Measurements from ENCODE around the gene ESR1.

Gene ESR1

DNA sequence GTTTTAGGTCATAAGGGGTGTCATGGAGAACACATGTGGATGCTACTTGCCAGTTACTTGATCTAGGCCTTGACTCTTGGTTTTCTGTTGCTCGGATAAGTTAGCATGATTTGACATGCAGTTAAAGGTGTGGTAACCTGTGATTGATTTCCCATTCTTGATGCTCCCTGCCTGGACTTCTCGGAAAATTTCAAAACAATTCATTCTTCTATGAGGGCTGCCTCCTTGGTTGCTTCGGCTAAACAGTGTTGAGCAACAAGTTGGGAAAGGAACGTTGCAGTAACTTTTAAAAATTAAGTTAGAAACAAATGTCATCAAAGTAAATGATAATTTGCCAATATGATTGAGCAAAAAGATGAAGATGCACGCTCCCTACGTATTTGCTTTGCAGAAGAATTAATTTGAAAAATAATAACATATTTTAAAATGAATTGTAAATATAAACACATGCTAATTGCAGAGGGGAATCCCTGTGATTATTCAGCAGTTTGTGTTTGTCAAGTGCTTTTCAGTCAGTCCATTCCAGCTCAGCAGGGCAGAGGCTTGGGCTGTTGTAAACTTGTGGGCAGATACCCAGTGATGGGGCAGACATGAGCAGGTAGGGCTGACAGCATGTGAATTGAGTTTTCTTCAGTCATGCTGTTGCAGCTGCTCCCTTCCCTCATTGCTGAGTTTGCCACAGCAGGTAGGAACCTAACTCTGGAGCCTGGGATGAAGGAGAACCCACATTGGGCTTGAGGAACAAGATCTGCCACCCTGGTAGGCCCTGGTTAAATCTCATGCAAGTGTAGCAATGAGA lies 110.2 kb downstream of the ESR1 start:
- Histone ChIP-seq H3K9me3 (no peaks in the 10 kb centered on the region), H3K4me1 (no peaks in the 10 kb centered on the region), H3K27me3 (no peaks in the 10 kb centered on the region), H3K36me3 (no peaks in the 10 kb centered on the region), H3K4me3 (ENCODE audit: low read depth, low read length) (no peak overlapping the region)
- DNase-seq = no peak
- TF ChIP-seq, protein P1, sequence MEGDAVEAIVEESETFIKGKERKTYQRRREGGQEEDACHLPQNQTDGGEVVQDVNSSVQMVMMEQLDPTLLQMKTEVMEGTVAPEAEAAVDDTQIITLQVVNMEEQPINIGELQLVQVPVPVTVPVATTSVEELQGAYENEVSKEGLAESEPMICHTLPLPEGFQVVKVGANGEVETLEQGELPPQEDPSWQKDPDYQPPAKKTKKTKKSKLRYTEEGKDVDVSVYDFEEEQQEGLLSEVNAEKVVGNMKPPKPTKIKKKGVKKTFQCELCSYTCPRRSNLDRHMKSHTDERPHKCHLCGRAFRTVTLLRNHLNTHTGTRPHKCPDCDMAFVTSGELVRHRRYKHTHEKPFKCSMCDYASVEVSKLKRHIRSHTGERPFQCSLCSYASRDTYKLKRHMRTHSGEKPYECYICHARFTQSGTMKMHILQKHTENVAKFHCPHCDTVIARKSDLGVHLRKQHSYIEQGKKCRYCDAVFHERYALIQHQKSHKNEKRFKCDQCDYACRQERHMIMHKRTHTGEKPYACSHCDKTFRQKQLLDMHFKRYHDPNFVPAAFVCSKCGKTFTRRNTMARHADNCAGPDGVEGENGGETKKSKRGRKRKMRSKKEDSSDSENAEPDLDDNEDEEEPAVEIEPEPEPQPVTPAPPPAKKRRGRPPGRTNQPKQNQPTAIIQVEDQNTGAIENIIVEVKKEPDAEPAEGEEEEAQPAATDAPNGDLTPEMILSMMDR (IDR thresholded peaks at IDR 0.05; ENCODE audit: low read depth, low read length) = no peak

DNA sequence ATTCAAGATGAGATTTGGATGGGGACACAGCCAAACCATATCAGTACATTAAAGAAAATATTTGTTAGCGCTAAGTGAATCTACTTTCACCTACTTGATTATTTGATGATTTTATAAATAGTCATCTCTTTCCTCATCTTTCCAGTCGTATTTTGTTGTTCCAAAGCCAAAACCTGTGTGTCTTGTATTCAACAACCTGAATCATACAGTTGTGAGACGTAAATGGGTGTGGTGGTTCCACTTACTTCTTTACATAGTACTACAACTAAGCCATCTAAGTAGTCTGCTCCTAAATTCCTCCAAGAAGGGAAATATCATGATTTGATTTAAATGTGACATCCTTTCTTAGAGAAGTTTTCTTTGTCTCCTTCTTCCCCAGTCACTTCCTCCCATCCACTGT lies 132.8 kb downstream of the ESR1 start:
- no peaks in the 10 kb centered on the region for H3K4me1 ChIP-seq
- no peaks in the 10 kb centered on the region for H3K9me3 ChIP-seq
- TF ChIP-seq, protein P1 (IDR thresholded peaks at IDR 0.05; ENCODE audit: low read depth, low read length) = no peak
- no peak overlapping the region for H3K4me3 ChIP-seq (ENCODE audit: low read depth, low read length)
- peaks cover 18% of the 10 kb centered on the region for H3K27me3 ChIP-seq
- no peaks in the 10 kb centered on the region for H3K36me3 ChIP-seq
- DNase-seq = no peak

DNA sequence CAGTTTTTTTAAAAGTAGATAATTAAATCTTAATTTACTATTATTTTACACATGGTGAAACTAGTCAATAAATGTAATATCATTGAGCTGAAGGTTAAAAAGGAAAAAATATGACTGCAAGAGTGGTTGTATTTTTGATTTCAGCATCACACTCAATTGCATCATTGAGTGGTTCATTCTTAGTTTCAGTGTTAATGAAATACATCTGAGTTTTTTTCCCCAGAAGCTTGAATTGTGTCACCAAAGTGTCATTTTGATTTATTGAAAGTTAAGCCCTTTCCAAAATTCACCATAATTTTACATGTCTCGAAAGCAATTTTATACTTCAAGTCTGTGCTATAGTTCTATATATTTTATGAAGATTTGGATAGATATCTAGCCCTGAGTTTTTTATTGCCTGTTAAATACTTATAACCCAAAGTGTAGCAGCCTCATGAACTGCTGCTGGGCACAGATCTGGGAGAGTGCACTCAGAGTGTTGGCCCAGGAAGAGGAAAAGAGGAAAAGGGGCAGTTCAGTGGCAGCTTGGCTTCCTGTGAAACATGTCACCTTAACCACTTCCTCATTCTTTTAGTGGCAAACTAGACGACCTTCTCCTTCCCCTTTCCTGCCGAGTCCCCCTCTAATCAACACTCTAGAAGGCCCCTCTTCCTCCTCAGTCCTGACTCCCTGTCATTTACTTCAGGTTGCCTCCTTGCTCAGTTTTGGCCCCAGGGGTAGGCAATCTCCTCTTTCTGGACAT lies 140.7 kb downstream of the ESR1 start:
- no peaks in the 10 kb centered on the region for H3K9me3 ChIP-seq
- no peaks in the 10 kb centered on the region for H3K4me1 ChIP-seq
- H3K36me3 ChIP-seq = no peaks in the 10 kb centered on the region
- no peak for DNase-seq
- no peaks in the 10 kb centered on the region for H3K27me3 ChIP-seq
- no peak overlapping the region for H3K4me3 ChIP-seq (ENCODE audit: low read depth, low read length)
- TF ChIP-seq, protein P1 (IDR thresholded peaks at IDR 0.05; ENCODE audit: low read depth, low read length) = no peak

GRCh38 chr6:151958332-151958731 lies 150.8 kb downstream of the ESR1 start:
- DNase-seq = no peak
- H3K4me3 ChIP-seq (ENCODE audit: low read depth, low read length) = no peak overlapping the region
- TF ChIP-seq, protein P1 (IDR thresholded peaks at IDR 0.05; ENCODE audit: low read depth, low read length) = no peak
- no peaks in the 10 kb centered on the region for H3K36me3 ChIP-seq
- H3K9me3 ChIP-seq = no peaks in the 10 kb centered on the region
- no peaks in the 10 kb centered on the region for H3K27me3 ChIP-seq
- no peaks in the 10 kb centered on the region for H3K4me1 ChIP-seq

DNA sequence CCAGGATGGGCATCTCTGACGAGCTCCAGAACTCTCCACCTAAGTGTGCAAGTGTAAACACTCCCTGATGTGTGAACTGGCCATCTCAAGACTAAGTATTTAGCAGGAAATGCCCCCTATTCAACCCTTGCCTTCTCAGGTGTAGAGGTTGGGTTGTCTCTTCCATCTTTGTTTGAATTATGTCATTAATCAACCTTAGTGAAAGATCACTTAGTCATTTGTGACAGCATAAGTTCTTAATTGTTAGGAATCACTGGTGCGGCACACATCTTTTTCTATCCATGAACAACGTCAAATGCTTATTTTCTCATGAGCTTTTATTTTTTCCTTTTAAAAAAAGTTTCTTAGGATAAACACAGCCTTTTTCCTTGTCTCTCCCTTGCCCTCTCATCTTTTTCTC lies 151.6 kb downstream of the ESR1 start:
- no peaks in the 10 kb centered on the region for H3K4me1 ChIP-seq
- no peaks in the 10 kb centered on the region for H3K9me3 ChIP-seq
- no peak overlapping the region for H3K4me3 ChIP-seq (ENCODE audit: low read depth, low read length)
- no peaks in the 10 kb centered on the region for H3K36me3 ChIP-seq
- DNase-seq = no peak
- H3K27me3 ChIP-seq = no peaks in the 10 kb centered on the region
- TF ChIP-seq, protein P1 (IDR thresholded peaks at IDR 0.05; ENCODE audit: low read depth, low read length) = no peak

DNA sequence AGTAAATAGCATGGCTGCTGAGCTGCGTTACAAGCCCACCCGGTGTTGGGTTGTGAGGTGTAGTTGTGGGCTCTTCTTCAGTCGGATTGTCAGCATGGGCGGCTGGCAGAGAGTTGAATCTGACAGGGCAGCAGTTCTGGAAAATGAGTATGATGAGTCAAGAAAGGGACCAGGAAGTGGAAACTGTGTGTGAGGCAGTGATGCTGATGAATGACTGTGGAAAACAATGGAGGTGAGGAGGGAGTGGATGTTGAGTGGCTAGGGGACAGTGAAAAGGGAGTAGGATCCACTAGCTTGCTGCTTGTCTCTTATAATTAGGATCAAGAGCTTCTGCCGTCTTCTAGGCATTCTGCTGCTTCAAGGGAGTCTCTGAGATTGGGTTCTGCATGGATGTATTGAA lies 154.3 kb downstream of the ESR1 start:
- Histone ChIP-seq H3K4me3 (ENCODE audit: low read depth, low read length) (no peak overlapping the region), H3K4me1 (no peaks in the 10 kb centered on the region), H3K9me3 (no peaks in the 10 kb centered on the region), H3K27me3 (no peaks in the 10 kb centered on the region), H3K36me3 (no peaks in the 10 kb centered on the region)
- TF ChIP-seq, protein P1 (IDR thresholded peaks at IDR 0.05; ENCODE audit: low read depth, low read length) = no peak
- DNase-seq = no peak

Data from BE2C (cell line).